ENCODE measurements around the gene PGBD5.

PGBD5 gene

DNA sequence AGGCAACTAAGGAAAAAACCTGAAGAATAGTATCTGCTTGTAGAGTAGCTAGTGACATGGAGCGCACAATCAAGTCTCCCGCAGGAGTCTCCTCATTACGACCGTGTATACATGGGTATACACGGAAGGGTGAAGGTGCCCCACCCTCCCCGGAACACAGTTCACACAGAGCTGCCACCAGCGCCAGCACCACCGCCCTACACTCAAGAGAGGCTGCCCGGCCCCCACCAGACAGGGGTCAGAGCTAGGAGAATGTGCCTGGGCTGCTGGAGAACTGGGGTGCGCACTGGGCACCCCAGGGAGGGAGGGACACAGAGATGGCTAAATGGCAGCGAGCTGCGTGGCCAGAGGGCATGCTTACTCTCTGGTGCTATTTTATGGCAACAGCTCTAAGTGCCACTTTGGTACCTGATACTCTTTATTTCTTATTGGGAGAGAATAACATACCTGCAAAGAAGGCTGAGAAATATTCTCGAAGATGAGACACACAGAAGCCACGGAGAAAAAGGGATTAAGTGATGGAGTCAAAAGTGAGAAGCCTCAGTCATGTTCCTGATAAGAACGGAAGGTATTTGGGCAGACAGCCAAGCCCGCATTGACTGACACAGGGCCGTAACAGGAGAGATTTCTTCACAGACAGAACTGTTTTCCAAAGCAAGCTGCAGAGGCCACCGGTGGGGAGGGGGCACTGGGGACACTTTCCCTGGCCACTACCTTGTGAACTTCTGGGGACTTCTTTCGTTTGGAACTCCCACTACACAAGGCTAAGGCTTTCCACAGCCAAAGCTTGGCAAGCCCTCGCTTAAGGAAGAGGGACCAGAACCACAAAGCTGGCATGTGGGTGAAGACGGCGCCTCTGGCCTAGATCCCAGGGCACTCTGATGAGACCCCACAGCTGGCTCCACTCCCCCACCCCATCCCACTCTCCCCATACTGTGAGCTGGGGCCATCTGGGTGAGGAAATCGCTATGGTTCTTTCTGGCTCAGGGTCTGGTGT, 108.0 kb downstream of the PGBD5 start:
- DNase-seq (ENCODE audit: low read depth in 1 of 2, low spot score in 1 of 2) = no peak
- no peak for TF ChIP-seq JUND (IDR thresholded peaks at IDR 0.05; ENCODE audit: low read depth)
- in situ Hi-C loops (cut with HindIII; ENCODE audit: low pct_unique_long_range_greater_than_20kb, low sequenced_read_pairs) = no loop called here

DNA sequence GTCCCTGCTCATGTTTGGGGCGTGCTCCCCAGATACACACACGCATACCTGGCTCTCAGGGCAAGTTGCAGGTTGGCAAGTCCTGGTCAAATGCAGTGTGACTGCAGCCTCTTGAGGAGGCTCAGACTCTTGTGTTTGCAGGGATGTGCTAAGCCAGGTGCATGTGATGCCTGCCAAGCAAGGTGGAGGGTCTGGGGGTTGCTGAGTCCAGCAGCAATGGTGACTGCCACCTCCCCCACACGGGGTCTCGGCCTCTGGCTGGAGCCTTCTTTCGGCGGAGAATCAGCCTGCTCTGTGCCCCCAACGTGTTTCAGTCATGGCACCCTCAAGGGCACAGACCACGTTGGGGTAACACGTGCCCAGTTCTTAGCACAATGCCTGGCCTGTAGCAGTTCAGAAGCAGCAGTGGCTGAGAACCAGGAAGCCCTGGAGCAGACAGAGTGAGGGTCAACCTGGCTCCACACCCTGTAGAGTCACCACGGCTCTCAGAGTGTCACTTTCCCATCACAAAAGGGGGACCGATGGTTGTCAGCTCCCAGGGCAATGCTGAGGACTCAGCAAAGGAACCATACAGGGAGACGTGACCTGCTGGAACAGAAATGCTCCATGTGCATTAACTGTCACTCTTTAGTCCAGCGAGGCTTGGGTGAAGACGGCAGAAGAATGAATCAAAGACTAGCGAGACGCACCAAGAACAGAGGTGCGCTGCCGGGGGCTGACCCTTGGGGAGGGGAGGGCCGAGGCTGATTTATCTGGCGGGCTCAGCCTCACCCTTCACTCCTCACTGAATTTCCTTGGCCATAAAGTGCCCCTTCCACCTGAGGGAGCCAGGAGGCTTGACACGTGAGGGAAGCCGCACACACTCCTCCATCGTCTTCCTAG, 109.0 kb downstream of the PGBD5 start:
- DNase-seq (ENCODE audit: low read depth in 1 of 2, low spot score in 1 of 2) = no peak
- no peak for TF ChIP-seq JUND (IDR thresholded peaks at IDR 0.05; ENCODE audit: low read depth)
- in situ Hi-C loops (cut with HindIII; ENCODE audit: low pct_unique_long_range_greater_than_20kb, low sequenced_read_pairs) = no loop called here

DNA sequence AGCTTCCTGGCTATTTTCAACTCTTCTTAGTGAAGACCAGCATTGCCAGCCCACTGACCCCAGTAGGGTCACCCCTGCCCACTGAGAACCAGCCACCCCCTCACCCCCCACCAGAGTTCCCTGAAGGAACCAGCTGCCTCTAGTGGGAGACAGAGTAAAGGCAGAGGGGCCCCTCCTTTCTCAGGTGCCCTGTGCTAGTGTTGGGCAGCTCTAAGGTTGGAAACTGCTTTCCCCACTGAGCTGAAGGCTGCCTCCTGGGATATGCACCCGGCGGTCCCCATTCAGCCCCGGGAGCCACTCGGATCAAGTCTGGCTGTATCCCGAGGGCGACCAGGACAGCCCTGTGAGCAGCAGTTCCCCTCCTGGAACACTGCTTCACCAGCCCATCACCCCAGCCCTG, 111.0 kb downstream of the PGBD5 start:
- in situ Hi-C loops (cut with HindIII; ENCODE audit: low pct_unique_long_range_greater_than_20kb, low sequenced_read_pairs) = no loop called here
- no peak for DNase-seq (ENCODE audit: low read depth in 1 of 2, low spot score in 1 of 2)
- TF ChIP-seq JUND (IDR thresholded peaks at IDR 0.05; ENCODE audit: low read depth) = no peak

DNA sequence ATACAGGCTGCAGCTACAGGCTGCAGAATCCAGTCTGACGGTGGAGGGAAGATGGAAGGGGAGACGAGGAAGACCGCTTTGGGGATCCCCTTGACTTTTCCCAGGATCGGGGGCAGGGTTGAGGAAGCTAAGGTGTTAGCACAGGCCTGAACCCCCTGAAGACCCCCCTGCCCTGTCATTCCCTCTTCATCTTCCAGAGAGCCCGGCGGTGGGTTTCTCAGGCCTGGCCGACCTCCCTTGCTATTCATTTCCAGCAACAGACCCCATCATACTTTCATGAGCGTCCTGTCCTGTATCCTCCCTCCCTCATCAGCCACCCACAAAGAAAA, 112.0 kb downstream of the PGBD5 start:
- TF ChIP-seq JUND (IDR thresholded peaks at IDR 0.05; ENCODE audit: low read depth) = no peak
- DNase-seq (ENCODE audit: low read depth in 1 of 2, low spot score in 1 of 2) = no peak
- in situ Hi-C loops (cut with HindIII; ENCODE audit: low pct_unique_long_range_greater_than_20kb, low sequenced_read_pairs) = no loop called here

DNA sequence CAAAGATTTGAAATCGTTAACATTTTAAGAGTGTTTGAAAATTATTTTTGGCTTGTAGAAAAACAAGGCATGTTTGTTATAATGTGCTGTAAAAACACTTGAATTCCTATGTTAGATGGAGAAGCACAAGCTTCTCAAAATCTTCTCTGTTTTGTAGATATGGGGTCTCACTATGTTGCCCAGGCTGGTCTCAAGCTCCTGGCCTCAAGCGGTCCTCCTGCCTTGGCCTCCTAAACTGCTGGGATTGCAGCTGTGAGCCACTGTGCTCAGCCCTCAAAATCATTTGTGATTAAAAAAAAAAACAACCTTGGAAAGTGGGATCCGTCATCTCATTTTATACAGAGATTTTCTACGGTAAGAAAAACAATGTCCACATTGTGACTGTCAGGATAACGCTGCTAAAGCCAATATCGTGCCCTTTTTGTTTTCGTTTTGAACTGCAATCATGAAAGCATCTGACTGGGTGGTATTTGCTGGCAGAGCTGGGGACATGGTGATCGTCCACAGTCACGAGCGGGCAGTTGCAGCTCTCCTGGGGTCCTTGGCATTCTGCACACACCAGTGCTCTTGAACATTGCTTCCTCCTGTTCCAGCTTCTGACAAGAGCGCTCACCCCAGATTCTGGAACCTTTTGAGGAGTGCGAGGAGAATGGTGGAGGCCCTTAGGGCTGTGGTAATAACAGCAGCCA, 112.5 kb downstream of the PGBD5 start:
- in situ Hi-C loops (cut with HindIII; ENCODE audit: low pct_unique_long_range_greater_than_20kb, low sequenced_read_pairs) = no loop called here
- no peak for DNase-seq (ENCODE audit: low read depth in 1 of 2, low spot score in 1 of 2)
- no peak for TF ChIP-seq JUND (IDR thresholded peaks at IDR 0.05; ENCODE audit: low read depth)

DNA sequence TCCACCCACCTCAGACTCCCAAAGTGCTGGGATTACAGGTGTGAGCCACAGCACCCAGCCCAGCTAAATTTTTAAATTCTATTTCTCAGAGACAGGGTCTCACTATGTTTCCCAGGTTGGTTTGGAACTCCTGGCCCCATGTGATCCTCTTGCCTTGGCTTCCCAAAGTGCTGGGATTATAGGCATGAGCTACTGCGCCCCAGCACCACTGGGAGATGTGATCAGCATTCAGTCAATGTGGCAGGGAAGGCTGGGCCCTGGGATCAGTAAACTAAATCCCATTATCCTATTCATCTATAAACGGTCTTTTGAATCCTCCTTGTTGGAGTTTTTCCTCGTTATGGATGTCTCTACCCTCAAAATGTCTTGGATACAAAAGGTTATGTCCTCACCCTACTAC, 113.5 kb downstream of the PGBD5 start:
- TF ChIP-seq JUND (IDR thresholded peaks at IDR 0.05; ENCODE audit: low read depth) = no peak
- in situ Hi-C loops (cut with HindIII; ENCODE audit: low pct_unique_long_range_greater_than_20kb, low sequenced_read_pairs) = no loop called here
- DNase-seq (ENCODE audit: low read depth in 1 of 2, low spot score in 1 of 2) = no peak

DNA sequence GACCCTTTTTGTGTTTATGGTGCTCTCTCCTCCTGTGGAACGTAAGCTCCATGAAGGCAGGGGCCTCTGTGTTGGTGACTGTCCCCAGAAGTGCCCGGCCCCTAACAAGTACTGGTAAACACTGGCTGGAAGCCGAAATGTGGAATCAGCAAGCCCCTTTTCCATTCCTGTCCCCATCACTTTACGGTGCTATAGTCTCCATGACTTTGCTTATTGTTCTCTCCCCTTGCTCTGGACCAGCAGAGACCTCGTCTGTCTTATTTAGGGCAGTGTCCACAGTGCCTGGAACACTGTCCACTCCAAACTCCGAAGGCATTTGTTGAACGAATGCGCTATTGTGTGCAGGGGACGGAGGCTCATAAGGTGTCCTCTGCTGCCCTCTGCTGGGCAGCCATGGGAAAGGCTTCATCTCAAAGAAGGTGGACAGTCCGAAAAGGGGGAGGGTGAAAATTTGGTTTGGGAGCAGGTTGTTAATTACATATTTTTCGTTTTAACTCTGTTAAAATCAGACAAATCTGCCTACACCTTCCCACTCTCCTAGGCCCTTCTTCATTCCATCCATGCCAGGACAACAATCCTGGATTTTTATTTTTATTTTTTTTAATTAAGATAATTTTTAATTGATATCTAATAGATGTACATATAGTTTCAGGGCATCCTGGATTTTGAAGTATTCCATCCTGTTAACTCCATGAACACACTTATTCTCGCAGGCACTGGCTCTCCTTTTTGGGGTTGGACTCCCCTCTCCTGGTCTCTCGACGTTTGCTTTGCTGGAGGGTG, 115.6 kb downstream of the PGBD5 start:
- TF ChIP-seq JUND (IDR thresholded peaks at IDR 0.05; ENCODE audit: low read depth) = no peak
- in situ Hi-C loops (cut with HindIII; ENCODE audit: low pct_unique_long_range_greater_than_20kb, low sequenced_read_pairs) = no loop called here
- peak; percentile 89 to 94 for DNase-seq (ENCODE audit: low read depth in 1 of 2, low spot score in 1 of 2)

DNA sequence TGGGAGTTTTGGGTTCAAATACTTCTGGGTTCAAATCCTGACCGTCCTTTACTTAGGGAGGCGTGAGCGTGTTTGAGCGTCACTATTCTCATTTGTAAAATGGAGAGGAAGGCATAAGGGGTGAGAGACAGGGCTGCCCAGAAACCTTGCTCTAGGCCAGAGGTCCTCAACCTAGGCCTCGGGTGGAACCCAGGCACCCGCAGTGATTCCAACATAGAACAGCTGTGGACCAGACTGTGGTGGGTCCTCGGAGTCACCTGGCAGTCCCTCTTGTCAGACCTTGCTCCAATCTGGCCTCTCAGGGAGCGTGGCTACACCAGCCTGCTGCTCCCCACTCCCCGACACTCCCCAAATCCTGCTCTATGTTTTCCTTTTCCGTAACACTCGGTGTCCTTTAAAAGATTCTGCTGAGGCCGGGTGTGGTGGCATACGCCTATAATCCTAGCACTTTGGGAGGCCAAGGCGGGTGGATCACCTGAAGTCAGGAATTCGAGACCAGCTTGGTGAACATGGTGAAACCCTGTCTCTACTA, 116.4 kb downstream of the PGBD5 start:
- in situ Hi-C loops (cut with HindIII; ENCODE audit: low pct_unique_long_range_greater_than_20kb, low sequenced_read_pairs) = no loop called here
- TF ChIP-seq JUND (IDR thresholded peaks at IDR 0.05; ENCODE audit: low read depth) = no peak
- no peak for DNase-seq (ENCODE audit: low read depth in 1 of 2, low spot score in 1 of 2)

DNA sequence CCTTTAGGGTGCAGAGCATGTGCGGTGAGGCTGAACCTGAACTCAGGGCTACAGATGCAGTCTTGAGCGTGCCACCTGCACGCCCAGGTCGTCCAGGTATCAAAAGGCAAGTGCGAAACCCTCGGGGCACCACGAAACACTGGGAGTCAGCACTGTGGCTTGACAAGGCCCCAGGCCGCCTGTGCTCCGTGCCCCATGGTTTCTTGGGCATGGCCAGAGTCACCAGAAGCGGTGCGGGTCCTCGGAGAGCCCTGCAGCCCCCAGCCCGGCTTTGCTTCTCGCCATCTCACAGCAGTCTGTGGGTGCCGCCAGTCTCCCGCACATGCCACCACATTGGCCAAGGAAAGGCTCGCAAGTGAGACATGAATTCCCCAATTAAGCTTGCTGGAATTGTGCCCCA, 117.3 kb downstream of the PGBD5 start:
- in situ Hi-C loops (cut with HindIII; ENCODE audit: low pct_unique_long_range_greater_than_20kb, low sequenced_read_pairs) = no loop called here

DNA sequence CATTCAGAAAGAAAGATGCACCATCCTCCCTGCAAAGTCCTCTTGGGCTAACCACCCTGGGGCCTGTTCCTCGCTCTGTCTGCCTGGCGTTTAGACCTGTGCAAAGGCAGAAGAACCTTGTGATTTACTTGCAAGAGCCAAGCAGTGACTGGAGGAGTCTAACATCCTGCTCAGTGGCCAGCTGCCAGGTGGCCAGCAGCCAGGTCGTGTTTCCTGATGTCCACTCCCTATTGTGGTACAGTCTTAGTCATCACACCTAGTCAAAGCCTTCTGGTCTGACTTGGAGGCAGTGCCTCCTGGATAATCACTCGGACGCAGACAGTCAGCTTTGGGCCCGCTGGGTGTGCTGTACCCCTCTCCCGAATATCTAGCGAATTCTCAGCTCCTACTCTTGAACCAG, 118.1 kb downstream of the PGBD5 start:
- peak in 1 of 2 experiments; percentile 78 for DNase-seq (ENCODE audit: low read depth in 1 of 2, low spot score in 1 of 2)
- no peak for TF ChIP-seq JUND (IDR thresholded peaks at IDR 0.05; ENCODE audit: low read depth)
- in situ Hi-C loops (cut with HindIII; ENCODE audit: low pct_unique_long_range_greater_than_20kb, low sequenced_read_pairs) = no loop called here

More for the DNA sequence above, 117.3 kb downstream of the PGBD5 start:
- DNase-seq (ENCODE audit: low read depth in 1 of 2, low spot score in 1 of 2) = no peak
- TF ChIP-seq JUND (IDR thresholded peaks at IDR 0.05; ENCODE audit: low read depth) = no peak

DNA sequence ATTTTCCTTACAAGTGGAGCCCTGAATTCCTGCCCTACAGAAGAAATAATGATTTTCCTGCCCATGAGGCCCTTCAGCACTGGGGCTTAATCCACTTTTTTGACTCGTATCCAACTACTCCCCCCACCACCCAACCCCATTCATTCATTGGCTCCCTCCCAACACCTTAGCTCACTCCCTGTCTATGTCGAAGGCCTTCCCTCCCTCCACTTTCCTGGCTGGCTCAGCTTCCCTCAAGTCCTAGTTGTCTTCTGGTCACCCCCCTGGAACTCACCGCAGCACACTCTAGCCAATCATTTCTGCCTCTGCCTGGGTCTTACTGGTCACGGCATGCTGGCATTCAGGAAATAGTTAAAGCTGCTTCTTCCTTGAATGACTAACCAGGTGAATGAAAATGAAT, 118.9 kb downstream of the PGBD5 start:
- no peak for TF ChIP-seq JUND (IDR thresholded peaks at IDR 0.05; ENCODE audit: low read depth)
- no peak for DNase-seq (ENCODE audit: low read depth in 1 of 2, low spot score in 1 of 2)
- in situ Hi-C loops (cut with HindIII; ENCODE audit: low pct_unique_long_range_greater_than_20kb, low sequenced_read_pairs) = no loop called here

DNA sequence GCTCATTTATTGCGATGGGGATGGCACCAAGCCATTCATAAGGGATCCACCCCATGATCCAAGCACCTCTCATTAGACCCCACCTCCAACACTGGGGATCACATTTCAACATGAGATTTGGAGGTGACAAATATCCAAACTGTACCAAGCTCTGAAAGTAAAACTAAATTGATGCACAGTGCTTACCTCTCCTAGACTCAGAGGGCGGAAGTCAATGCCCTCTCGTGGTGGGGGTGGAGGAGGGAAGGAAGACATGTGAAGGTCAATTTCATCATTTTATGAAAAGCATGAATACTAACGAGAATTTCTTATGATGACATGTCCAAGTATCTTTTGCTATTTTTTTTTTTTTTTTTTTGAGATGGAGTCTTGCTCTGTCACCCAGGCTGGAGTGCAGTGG, 120.0 kb downstream of the PGBD5 start:
- in situ Hi-C loops (cut with HindIII; ENCODE audit: low pct_unique_long_range_greater_than_20kb, low sequenced_read_pairs) = no loop called here
- TF ChIP-seq JUND (IDR thresholded peaks at IDR 0.05; ENCODE audit: low read depth) = no peak
- no peak for DNase-seq (ENCODE audit: low read depth in 1 of 2, low spot score in 1 of 2)
